ENCODE results near the gene CHAF1B.

The CHAF1B gene

GRCh38 chr21:36349315-36349714 is 35.9 kb upstream of the CHAF1B start:
- no peak for DNase-seq (ENCODE audit: extremely low read depth, low read depth)
- no peak for TF ChIP-seq CTCF (IDR thresholded peaks at IDR 0.05; ENCODE audit: low read depth, low read length)

GRCh38 chr21:36350282-36350910 is 34.8 kb upstream of the CHAF1B start:
- DNase-seq (ENCODE audit: extremely low read depth, low read depth) = no peak
- no peak for TF ChIP-seq CTCF (IDR thresholded peaks at IDR 0.05; ENCODE audit: low read depth, low read length)

GRCh38 chr21:36354918-36355680 is 30.1 kb upstream of the CHAF1B start:
- TF ChIP-seq CTCF (IDR thresholded peaks at IDR 0.05; ENCODE audit: low read depth, low read length) = no peak
- no peak for DNase-seq (ENCODE audit: extremely low read depth, low read depth)

- TF ChIP-seq CTCF (IDR thresholded peaks at IDR 0.05; ENCODE audit: low read depth, low read length) = no peak
- no peak for DNase-seq (ENCODE audit: extremely low read depth, low read depth)
Observed at GRCh38 chr21:36355868-36356267, 29.3 kb upstream of the CHAF1B start.

GRCh38 chr21:36359185-36359584 is 26.0 kb upstream of the CHAF1B start:
- DNase-seq (ENCODE audit: extremely low read depth, low read depth) = no peak
- no peak for TF ChIP-seq CTCF (IDR thresholded peaks at IDR 0.05; ENCODE audit: low read depth, low read length)

- no peak for TF ChIP-seq CTCF (IDR thresholded peaks at IDR 0.05; ENCODE audit: low read depth, low read length)
- no peak for DNase-seq (ENCODE audit: extremely low read depth, low read depth)
Observed at GRCh38 chr21:36369064-36369685, 16.0 kb upstream of the CHAF1B start.

GRCh38 chr21:36375994-36376393 is 9.2 kb upstream of the CHAF1B start:
- no peak for DNase-seq (ENCODE audit: extremely low read depth, low read depth)

More at GRCh38 chr21:36375994-36376393, 9.2 kb upstream of the CHAF1B start:
- no peak for TF ChIP-seq CTCF (IDR thresholded peaks at IDR 0.05; ENCODE audit: low read depth, low read length)
